ENCODE measurements around the gene ZKSCAN4. TPM values are rescaled to one million over a fixed set of nuclear protein-coding genes. Genes with fewer than 3 reads are reported as not detected.

ZKSCAN4 gene
- total RNA-seq, 4 donors from 2014 or later = 4.4 to 5.9 (median 5.2) TPM

DNA sequence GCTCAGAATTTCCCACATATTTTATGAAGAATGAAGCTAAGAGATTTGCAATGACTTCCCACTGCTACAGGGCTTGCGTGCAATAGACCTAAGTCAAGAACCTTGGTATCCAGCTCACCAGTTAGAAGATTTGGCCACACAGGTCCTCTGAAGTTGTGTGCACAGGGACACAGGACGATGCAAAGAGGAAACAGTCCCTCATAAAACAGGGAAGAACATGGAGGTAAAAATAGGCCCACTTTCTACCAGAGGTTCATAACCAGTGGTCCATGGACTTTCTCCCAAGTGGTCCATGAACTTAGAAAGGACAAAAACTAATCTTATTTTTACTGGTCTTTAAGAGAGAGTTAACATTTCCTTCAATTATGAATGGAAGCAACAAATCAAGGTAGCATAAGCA, 1.3 kb downstream of the ZKSCAN4 start:
- 72 to 84% methylated on average over 2 of the region's 2 CpGs for WGBS, 2 donors
- Histone ChIP-seq H3K27me3 (no peaks in the 10 kb centered on the region), H3K9me3 (no peaks in the 10 kb centered on the region), H3K36me3 (peaks cover 2 to 17% of the 10 kb centered on the region in 2 donors), H3K27ac (no peak overlapping the region), H3K4me3 (replicated peaks in 1 of 3) (no peak overlapping the region), H3K4me1 (peaks cover 6 to 15% of the 10 kb centered on the region in 2 donors)
- DNase-seq = no peak
- no peak for TF ChIP-seq POLR2A (IDR thresholded peaks at IDR 0.05)
- intact Hi-C loops (cut with DNase I) = no loop called here

DNA sequence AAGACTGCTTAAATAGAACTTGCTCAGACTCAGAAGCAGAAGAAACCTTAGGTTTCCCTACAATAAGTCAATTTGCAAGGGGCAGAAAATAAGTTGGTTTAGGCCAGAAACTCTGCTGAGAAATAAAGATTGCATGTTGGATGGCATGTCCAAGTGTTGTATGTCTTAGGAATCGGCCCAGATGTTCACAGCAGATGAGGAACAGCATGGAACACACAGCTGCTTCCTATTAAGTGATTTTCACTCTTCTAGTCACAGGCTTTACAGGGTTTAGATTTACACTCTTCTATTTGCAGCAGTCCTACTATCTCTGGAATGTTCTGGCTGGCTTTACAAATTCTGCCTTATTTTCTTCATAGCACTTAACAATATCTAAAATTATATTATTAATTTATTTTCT, 3.2 kb downstream of the ZKSCAN4 start:
- DNase-seq = no peak
- H3K9me3 ChIP-seq = no peaks in the 10 kb centered on the region
- peaks cover 6 to 15% of the 10 kb centered on the region in 2 donors for H3K4me1 ChIP-seq
- H3K27ac ChIP-seq = no peak overlapping the region
- no peaks in the 10 kb centered on the region for H3K27me3 ChIP-seq
- no peak for TF ChIP-seq POLR2A (IDR thresholded peaks at IDR 0.05)
- TF ChIP-seq, protein P1, sequence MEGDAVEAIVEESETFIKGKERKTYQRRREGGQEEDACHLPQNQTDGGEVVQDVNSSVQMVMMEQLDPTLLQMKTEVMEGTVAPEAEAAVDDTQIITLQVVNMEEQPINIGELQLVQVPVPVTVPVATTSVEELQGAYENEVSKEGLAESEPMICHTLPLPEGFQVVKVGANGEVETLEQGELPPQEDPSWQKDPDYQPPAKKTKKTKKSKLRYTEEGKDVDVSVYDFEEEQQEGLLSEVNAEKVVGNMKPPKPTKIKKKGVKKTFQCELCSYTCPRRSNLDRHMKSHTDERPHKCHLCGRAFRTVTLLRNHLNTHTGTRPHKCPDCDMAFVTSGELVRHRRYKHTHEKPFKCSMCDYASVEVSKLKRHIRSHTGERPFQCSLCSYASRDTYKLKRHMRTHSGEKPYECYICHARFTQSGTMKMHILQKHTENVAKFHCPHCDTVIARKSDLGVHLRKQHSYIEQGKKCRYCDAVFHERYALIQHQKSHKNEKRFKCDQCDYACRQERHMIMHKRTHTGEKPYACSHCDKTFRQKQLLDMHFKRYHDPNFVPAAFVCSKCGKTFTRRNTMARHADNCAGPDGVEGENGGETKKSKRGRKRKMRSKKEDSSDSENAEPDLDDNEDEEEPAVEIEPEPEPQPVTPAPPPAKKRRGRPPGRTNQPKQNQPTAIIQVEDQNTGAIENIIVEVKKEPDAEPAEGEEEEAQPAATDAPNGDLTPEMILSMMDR (IDR thresholded peaks at IDR 0.05) = no peak
- H3K4me3 ChIP-seq (replicated peaks in 1 of 3) = no peak overlapping the region
- intact Hi-C loops (cut with DNase I) = no loop called here
- H3K36me3 ChIP-seq = peaks cover 7 to 26% of the 10 kb centered on the region in 2 donors
- 90 to 91% methylated on average over 1 of the region's 1 CpG for WGBS, 2 donors

DNA sequence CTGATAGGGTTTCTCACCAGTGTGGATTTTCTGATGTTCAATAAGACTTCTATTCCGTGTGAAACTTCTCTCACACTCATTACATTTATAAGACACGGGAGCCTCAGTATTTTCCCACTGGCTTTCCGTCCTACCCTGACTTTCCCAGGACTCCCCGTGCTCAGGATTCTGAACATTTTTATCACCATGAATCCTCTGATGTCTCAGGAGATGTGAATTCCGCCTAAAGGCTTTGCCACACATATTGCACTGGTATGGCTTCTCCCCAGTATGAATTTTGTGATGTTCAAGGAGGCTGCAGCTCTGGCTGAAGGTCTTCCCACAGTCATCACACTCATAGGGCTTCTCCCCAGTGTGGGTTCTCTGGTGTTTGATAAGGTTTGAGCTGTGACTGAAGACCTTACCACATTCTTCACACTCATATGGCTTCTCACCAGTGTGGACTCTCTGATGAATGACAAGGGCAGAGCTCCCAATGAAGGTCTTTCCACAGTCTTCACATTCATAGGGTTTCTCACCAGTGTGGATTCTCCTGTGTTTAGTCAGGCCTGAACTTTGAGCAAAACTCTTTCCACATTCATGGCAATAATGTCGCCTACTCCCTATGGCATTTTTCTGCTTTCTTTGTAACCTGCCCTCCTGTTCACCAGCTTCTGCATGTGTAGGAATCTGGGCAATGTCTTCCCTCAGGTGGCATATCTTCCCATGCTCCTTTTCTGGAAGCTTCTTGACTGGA, 6.7 kb downstream of the ZKSCAN4 start:
- H3K4me1 ChIP-seq = peaks cover 0 to under 1% of the 10 kb centered on the region in 2 donors
- no peaks in the 10 kb centered on the region for H3K27me3 ChIP-seq
- no peak overlapping the region for H3K27ac ChIP-seq
- no peak for TF ChIP-seq POLR2A (IDR thresholded peaks at IDR 0.05)
- TF ChIP-seq, protein P1 (IDR thresholded peaks at IDR 0.05) = no peak
- no peaks in the 10 kb centered on the region for H3K9me3 ChIP-seq
- no peak for DNase-seq
- peaks cover 7 to 26% of the 10 kb centered on the region in 2 donors for H3K36me3 ChIP-seq
- intact Hi-C loops (cut with DNase I) = no loop called here
- WGBS, 2 donors = 93% methylated on average over 6 of the region's 6 CpGs
- no peak overlapping the region for H3K4me3 ChIP-seq (replicated peaks in 1 of 3)

GRCh38 chr6:28243946-28244345, 8.1 kb downstream of the ZKSCAN4 start:
- H3K4me1 ChIP-seq = no peaks in the 10 kb centered on the region
- intact Hi-C loops (cut with DNase I) = no loop called here
- H3K4me3 ChIP-seq (replicated peaks in 1 of 3) = no peak overlapping the region
- H3K27me3 ChIP-seq = no peaks in the 10 kb centered on the region
- H3K9me3 ChIP-seq = no peaks in the 10 kb centered on the region
- H3K27ac ChIP-seq = no peak overlapping the region
- no peak for TF ChIP-seq POLR2A (IDR thresholded peaks at IDR 0.05)
- TF ChIP-seq, protein P1 (IDR thresholded peaks at IDR 0.05) = no peak
- DNase-seq = no peak
- H3K36me3 ChIP-seq = peaks cover 7 to 26% of the 10 kb centered on the region in 2 donors
- 95 to 96% methylated on average over 3 of the region's 3 CpGs for WGBS, 2 donors

- TF ChIP-seq, protein P1 (IDR thresholded peaks at IDR 0.05) = no peak
- no peak for TF ChIP-seq POLR2A (IDR thresholded peaks at IDR 0.05)
- WGBS, 2 donors = 94 to 98% methylated on average over 1 of the region's 1 CpG
- Histone ChIP-seq H3K27ac (no peak overlapping the region), H3K36me3 (peaks cover 2 to 9% of the 10 kb centered on the region in 2 donors), H3K4me3 (replicated peaks in 1 of 3) (no peak overlapping the region), H3K27me3 (no peaks in the 10 kb centered on the region), H3K4me1 (no peaks in the 10 kb centered on the region), H3K9me3 (no peaks in the 10 kb centered on the region)
- no peak for DNase-seq
- intact Hi-C loops (cut with DNase I) = no loop called here
Measured at GRCh38 chr6:28240471-28240870, 11.6 kb downstream of the ZKSCAN4 start.

Data from thyroid gland (tissue), 4 donors.